HCT116 (cell line): Measurements from ENCODE around the gene FMN2.

Experiments
- CEBPB ChIP-seq: IDR thresholded peaks from 2 replicates; pipeline ENCODE4 v1.6.1; 2012; ENCODE audit warnings: low read depth
- CTCF ChIP-seq, 3 experiments: fragments of 200-600 bp in 1 of 3; sonication (generic) in 1 of 3; IDR thresholded peaks in 2 of 3; conservative IDR thresholded peaks in 1 of 3; 2 replicates each; pipeline ENCODE4 v1.5.1; 2012 to 2017; ENCODE audit warnings: low read depth in 2 of 3, low read length in 2 of 3, antibody characterized with exemption in 1 of 3, borderline replicate concordance in 1 of 3, control low read depth in 1 of 3, mild to moderate bottlenecking in 1 of 3, mixed read lengths in 1 of 3, mixed run types in 1 of 3, moderate library complexity in 1 of 3; ENCODE audit not compliant: insufficient read depth in 1 of 3
- EZH2phosphoT487 ChIP-seq: fragments of 200-600 bp; IDR thresholded peaks from 2 replicates; pipeline ENCODE4 v1.6.1; 2018; ENCODE audit warnings: antibody characterized with exemption, borderline replicate concordance
- MAX ChIP-seq: IDR thresholded peaks from 2 replicates; pipeline ENCODE4 v1.6.1; 2012
- POLR2A ChIP-seq: IDR thresholded peaks from 2 replicates; pipeline ENCODE4 v1.7.0; 2011; ENCODE audit warnings: borderline replicate concordance; ENCODE audit not compliant: insufficient read depth, insufficient read length; ENCODE audit errors: extremely low read depth
- ZNF274 ChIP-seq: fragments of 200-500 bp; sonication (Bioruptor generic); IDR thresholded peaks from 2 replicates; pipeline ENCODE4 v1.6.1; 2014; ENCODE audit warnings: mild to moderate bottlenecking, low read depth, low read length, inconsistent platforms

- no peak for TF ChIP-seq EZH2phosphoT487
- TF ChIP-seq POLR2A = no peak
- TF ChIP-seq MAX = no peak
- no peak for TF ChIP-seq ZNF274
- TF ChIP-seq CTCF (IDR thresholded peaks at IDR 0.05 in 2 of 3, conservative IDR thresholded peaks at IDR 0.05 in 1 of 3; ENCODE audit: borderline replicate concordance in 1 of 3, insufficient read depth in 1 of 3, low read depth in 2 of 3, low read length in 2 of 3) = no peak
- TF ChIP-seq CEBPB = no peak
Observed at GRCh38 chr1:240247899-240248298, 156.2 kb downstream of the FMN2 start.
